Adipocyte (in vitro differentiated cells): ENCODE data around the gene SYNPO2.

Source experiments
- DNase-seq: peaks from one replicate; pipeline ENCODE4 v3.0.0-alpha.2; 2015; ENCODE audit warnings: low read depth
- H3K27me3 ChIP-seq: replicated peaks from 2 replicates; pipeline ENCODE4 v1.7.0; 2013; ENCODE audit warnings: mild to moderate bottlenecking, low read length, moderate library complexity; ENCODE audit not compliant: control insufficient read depth, insufficient read depth
- H3K36me3 ChIP-seq: 2 replicates; pipeline ENCODE4 v1.7.0; 2013; ENCODE audit warnings: low read length, mild to moderate bottlenecking, moderate library complexity; ENCODE audit not compliant: control insufficient read depth, insufficient read depth, severe bottlenecking
- H3K4me1 ChIP-seq: 2 replicates; pipeline ENCODE4 v1.7.0; 2013; ENCODE audit warnings: mild to moderate bottlenecking, low read length, moderate library complexity; ENCODE audit not compliant: control insufficient read depth, insufficient read depth
- H3K4me3 ChIP-seq: 2 replicates; pipeline ENCODE4 v1.7.0; 2013; ENCODE audit warnings: mild to moderate bottlenecking, low read length, moderate library complexity
- H3K9ac ChIP-seq: 2 replicates; pipeline ENCODE4 v1.7.0; 2013; ENCODE audit warnings: mild to moderate bottlenecking, low read length, moderate library complexity
- H3K9me3 ChIP-seq: 2 replicates; pipeline ENCODE4 v1.7.0; 2013; ENCODE audit warnings: mild to moderate bottlenecking, low read length, moderate library complexity; ENCODE audit not compliant: control insufficient read depth

SYNPO2 gene

GRCh38 chr4:119081542-119081859, 192.8 kb downstream of the SYNPO2 start:
- Histone ChIP-seq H3K9me3 (no peaks in the 10 kb centered on the region), H3K36me3 (no peaks in the 10 kb centered on the region), H3K4me1 (no peaks in the 10 kb centered on the region), H3K9ac (no peak overlapping the region), H3K4me3 (no peak overlapping the region), H3K27me3 (no peaks in the 10 kb centered on the region)
- DNase-seq = no peak

- Histone ChIP-seq H3K27me3 (no peaks in the 10 kb centered on the region), H3K4me1 (no peaks in the 10 kb centered on the region), H3K9me3 (no peaks in the 10 kb centered on the region), H3K9ac (no peak overlapping the region), H3K4me3 (no peak overlapping the region), H3K36me3 (no peaks in the 10 kb centered on the region)
- DNase-seq = no peak
These were observed 193.3 kb downstream of the SYNPO2 start for GRCh38 chr4:119081943-119082342.

- DNase-seq = no peak
- Histone ChIP-seq H3K4me3 (no peak overlapping the region), H3K4me1 (peaks cover 5% of the 10 kb centered on the region), H3K27me3 (no peaks in the 10 kb centered on the region), H3K36me3 (no peaks in the 10 kb centered on the region), H3K9me3 (no peaks in the 10 kb centered on the region), H3K9ac (no peak overlapping the region)
These were observed 194.0 kb downstream of the SYNPO2 start for GRCh38 chr4:119082661-119083060.

- H3K27me3 ChIP-seq = no peaks in the 10 kb centered on the region
- peaks cover 5% of the 10 kb centered on the region for H3K4me1 ChIP-seq
- H3K4me3 ChIP-seq = no peak overlapping the region
- H3K36me3 ChIP-seq = no peaks in the 10 kb centered on the region
- no peaks in the 10 kb centered on the region for H3K9me3 ChIP-seq
- H3K9ac ChIP-seq = no peak overlapping the region
- DNase-seq = no peak
These were observed 195.9 kb downstream of the SYNPO2 start for GRCh38 chr4:119084513-119084912.

- Histone ChIP-seq H3K4me1 (peaks cover 5% of the 10 kb centered on the region), H3K27me3 (no peaks in the 10 kb centered on the region), H3K4me3 (no peak overlapping the region), H3K36me3 (no peaks in the 10 kb centered on the region), H3K9ac (peak overlapping the region; percentile 32), H3K9me3 (no peaks in the 10 kb centered on the region)
- peak; percentile 46 for DNase-seq
These were observed 198.5 kb downstream of the SYNPO2 start for GRCh38 chr4:119087121-119087520.

- Histone ChIP-seq H3K27me3 (no peaks in the 10 kb centered on the region), H3K4me1 (peaks cover 5% of the 10 kb centered on the region), H3K4me3 (no peak overlapping the region), H3K9me3 (no peaks in the 10 kb centered on the region), H3K9ac (peak overlapping the region; percentile 32), H3K36me3 (no peaks in the 10 kb centered on the region)
- no peak for DNase-seq
These were observed 199.0 kb downstream of the SYNPO2 start for GRCh38 chr4:119087656-119088055.

GRCh38 chr4:119093042-119093827, 204.6 kb downstream of the SYNPO2 start:
- H3K36me3 ChIP-seq = no peaks in the 10 kb centered on the region
- H3K27me3 ChIP-seq = no peaks in the 10 kb centered on the region
- no peaks in the 10 kb centered on the region for H3K9me3 ChIP-seq
- peaks cover 5% of the 10 kb centered on the region for H3K4me1 ChIP-seq
- no peak for DNase-seq
- no peak overlapping the region for H3K4me3 ChIP-seq
- H3K9ac ChIP-seq = no peak overlapping the region

- no peaks in the 10 kb centered on the region for H3K27me3 ChIP-seq
- no peaks in the 10 kb centered on the region for H3K36me3 ChIP-seq
- no peaks in the 10 kb centered on the region for H3K9me3 ChIP-seq
- no peak overlapping the region for H3K4me3 ChIP-seq
- peaks cover 26% of the 10 kb centered on the region for H3K4me1 ChIP-seq
- no peak for DNase-seq
- no peak overlapping the region for H3K9ac ChIP-seq
These were observed 208.7 kb downstream of the SYNPO2 start for GRCh38 chr4:119097282-119097900.

GRCh38 chr4:119098306-119098705, 209.7 kb downstream of the SYNPO2 start:
- Histone ChIP-seq H3K36me3 (no peaks in the 10 kb centered on the region), H3K9ac (peak overlapping the region; percentile 68), H3K4me1 (peaks cover 33% of the 10 kb centered on the region), H3K27me3 (no peaks in the 10 kb centered on the region), H3K9me3 (no peaks in the 10 kb centered on the region), H3K4me3 (no peak overlapping the region)
- no peak for DNase-seq

- Histone ChIP-seq H3K27me3 (no peaks in the 10 kb centered on the region), H3K36me3 (no peaks in the 10 kb centered on the region), H3K9me3 (no peaks in the 10 kb centered on the region), H3K4me1 (peaks cover 42% of the 10 kb centered on the region), H3K4me3 (peak overlapping the region; percentile 15), H3K9ac (peak overlapping the region; percentile 68)
- DNase-seq = peak; percentile 82
These were observed 210.7 kb downstream of the SYNPO2 start for GRCh38 chr4:119099227-119099810.

- Histone ChIP-seq H3K4me3 (no peak overlapping the region), H3K9me3 (no peaks in the 10 kb centered on the region), H3K4me1 (peaks cover 53% of the 10 kb centered on the region), H3K27me3 (no peaks in the 10 kb centered on the region), H3K9ac (peak overlapping the region; percentile 50), H3K36me3 (no peaks in the 10 kb centered on the region)
- no peak for DNase-seq
These were observed 212.0 kb downstream of the SYNPO2 start for GRCh38 chr4:119100655-119101054.
